H9 (cell line): Measurements from ENCODE around the gene POLK. TPM values are rescaled to one million over a fixed set of nuclear protein-coding genes. Genes with fewer than 3 reads are reported as not detected.

Source experiments
- DNase-seq: peaks from one replicate; pipeline ENCODE4 v3.0.0-alpha.2; 2017
- H2AFZ ChIP-seq: one replicate; pipeline ENCODE4 v1.6.1; 2013; ENCODE audit warnings: mild to moderate bottlenecking, low read length, control low read depth, moderate library complexity
- H2AK5ac ChIP-seq: 2 replicates; pipeline ENCODE4 v1.6.1; 2013; ENCODE audit warnings: low read length, control low read depth, mixed read lengths; ENCODE audit not compliant: insufficient read length
- H2BK120ac ChIP-seq: one replicate; pipeline ENCODE4 v1.6.1; 2013; ENCODE audit warnings: low read depth, mild to moderate bottlenecking, low read length, control low read depth, inconsistent platforms; ENCODE audit not compliant: poor library complexity, severe bottlenecking
- H2BK12ac ChIP-seq: 2 replicates; pipeline ENCODE4 v1.6.1; 2013; ENCODE audit warnings: low read length, control low read depth, mixed read lengths, low read depth; ENCODE audit not compliant: insufficient read length
- H2BK15ac ChIP-seq: 2 replicates; pipeline ENCODE4 v1.6.1; 2013; ENCODE audit warnings: low read depth, low read length, control low read depth
- H2BK20ac ChIP-seq: one replicate; pipeline ENCODE4 v1.6.1; 2013; ENCODE audit warnings: low read depth, mild to moderate bottlenecking, low read length, control low read depth, inconsistent platforms; ENCODE audit not compliant: poor library complexity, severe bottlenecking
- H2BK5ac ChIP-seq: 2 replicates; pipeline ENCODE4 v1.6.1; 2013; ENCODE audit warnings: low read length, control low read depth, mixed read lengths; ENCODE audit not compliant: insufficient read length
- H3K14ac ChIP-seq: 2 replicates; pipeline ENCODE4 v1.6.1; 2013; ENCODE audit warnings: low read length, control low read depth; ENCODE audit not compliant: insufficient read depth
- H3K18ac ChIP-seq: 2 replicates; pipeline ENCODE4 v1.6.1; 2013; ENCODE audit warnings: low read depth, mild to moderate bottlenecking, mixed read lengths, low read length, control low read depth; ENCODE audit not compliant: insufficient read length
- H3K23ac ChIP-seq: 2 replicates; pipeline ENCODE4 v1.6.1; 2013; ENCODE audit warnings: low read length, control low read depth, mixed read lengths, low read depth; ENCODE audit not compliant: insufficient read length
- H3K23me2 ChIP-seq: 2 replicates; pipeline ENCODE4 v1.6.1; 2013; ENCODE audit warnings: low read depth, mild to moderate bottlenecking, mixed read lengths, low read length, control low read depth; ENCODE audit not compliant: insufficient read length, poor library complexity, severe bottlenecking
- H3K27ac ChIP-seq: 2 replicates; pipeline ENCODE4 v1.5.1; 2013; ENCODE audit warnings: low read length, control low read depth, mixed read lengths, low read depth; ENCODE audit not compliant: insufficient read length
- H3K27me3 ChIP-seq: 2 replicates; pipeline ENCODE4 v1.6.1; 2013; ENCODE audit warnings: low read length, control low read depth, inconsistent platforms; ENCODE audit not compliant: insufficient read depth
- H3K4ac ChIP-seq: 2 replicates; pipeline ENCODE4 v1.6.1; 2013; ENCODE audit warnings: low read depth, mild to moderate bottlenecking, control low read depth, inconsistent platforms, low read length, moderate library complexity
- H3K4me1 ChIP-seq: 2 replicates; pipeline ENCODE4 v1.6.1; 2013; ENCODE audit warnings: low read length, control low read depth, inconsistent platforms; ENCODE audit not compliant: insufficient read depth
- H3K4me2 ChIP-seq: 2 replicates; pipeline ENCODE4 v1.6.1; 2013; ENCODE audit warnings: low read length, control low read depth, mixed read lengths; ENCODE audit not compliant: insufficient read length, insufficient read depth
- H3K56ac ChIP-seq: 2 replicates; pipeline ENCODE4 v1.6.1; 2013; ENCODE audit warnings: low read depth, mild to moderate bottlenecking, mixed read lengths, low read length, control low read depth; ENCODE audit not compliant: insufficient read length
- H3K79me1 ChIP-seq: 2 replicates; pipeline ENCODE4 v1.6.1; 2013; ENCODE audit warnings: low read depth, mild to moderate bottlenecking, moderate library complexity, low read length, control low read depth, inconsistent platforms; ENCODE audit not compliant: insufficient read depth, poor library complexity, severe bottlenecking
- H3K79me2 ChIP-seq: 2 replicates; pipeline ENCODE4 v1.6.1; 2013; ENCODE audit warnings: low read length, control low read depth, inconsistent platforms; ENCODE audit not compliant: insufficient read depth
- H3K9ac ChIP-seq: 2 replicates; pipeline ENCODE4 v1.6.1; 2013; ENCODE audit warnings: low read length, control low read depth, mixed read lengths; ENCODE audit not compliant: insufficient read length; ENCODE audit errors: extremely low read depth
- H3K9me3 ChIP-seq: one replicate; pipeline ENCODE4 v1.6.1; 2013; ENCODE audit warnings: low read depth, low read length, inconsistent platforms; ENCODE audit not compliant: control insufficient read depth
- H3T11ph ChIP-seq: one replicate; pipeline ENCODE4 v1.6.1; 2013; ENCODE audit warnings: mild to moderate bottlenecking, low read length, control low read depth, inconsistent platforms
- H4K20me1 ChIP-seq: one replicate; pipeline ENCODE4 v1.6.1; 2013; ENCODE audit not compliant: control insufficient read depth, insufficient read length, insufficient read depth
- H4K5ac ChIP-seq: 2 replicates; pipeline ENCODE4 v1.6.1; 2013; ENCODE audit warnings: low read depth, mild to moderate bottlenecking, mixed read lengths, low read length, control low read depth; ENCODE audit not compliant: insufficient read length
- H4K8ac ChIP-seq: replicated peaks from 2 replicates; pipeline ENCODE4 v1.6.1; 2013; ENCODE audit warnings: low read length, control low read depth, mixed read lengths, low read depth; ENCODE audit not compliant: insufficient read length
- H4K91ac ChIP-seq: 2 replicates; pipeline ENCODE4 v1.6.1; 2013; ENCODE audit warnings: low read depth, mild to moderate bottlenecking, moderate library complexity, mixed read lengths, low read length, control low read depth; ENCODE audit not compliant: insufficient read length
- H3K27ac Mint-ChIP-seq, 3 experiments: 2 replicates in 2 of 3; 3 replicates in 1 of 3; pipeline ENCODE4 v1.8.0; 2020 to 2021; ENCODE audit warnings: mixed read lengths in 3 of 3, mild to moderate bottlenecking in 1 of 3, moderate library complexity in 1 of 3
- H3K27me3 Mint-ChIP-seq: 2 replicates; pipeline ENCODE4 v1.8.0; 2021; ENCODE audit warnings: low read depth, mild to moderate bottlenecking, moderate library complexity, mixed read lengths
- H3K36me3 Mint-ChIP-seq, 3 experiments: 2 replicates in 2 of 3; 3 replicates in 1 of 3; pipeline ENCODE4 v1.8.0; 2020 to 2021; ENCODE audit warnings: low read depth in 3 of 3, mixed read lengths in 3 of 3; ENCODE audit not compliant: insufficient read depth in 1 of 3
- H3K4me1 Mint-ChIP-seq, 2 experiments: 2 replicates each; pipeline ENCODE4 v1.8.0; 2020; ENCODE audit warnings: mixed read lengths in 2 of 2
- H3K4me3 Mint-ChIP-seq, 2 experiments: 2 replicates in 1 of 2; 3 replicates in 1 of 2; pipeline ENCODE4 v1.8.0; 2020 to 2021; ENCODE audit warnings: mild to moderate bottlenecking in 2 of 2, mixed read lengths in 2 of 2, moderate library complexity in 1 of 2
- H3K9me3 Mint-ChIP-seq, 2 experiments: 2 replicates in 1 of 2; 3 replicates in 1 of 2; pipeline ENCODE4 v1.8.0; 2020; ENCODE audit warnings: mild to moderate bottlenecking in 2 of 2, mixed read lengths in 2 of 2, moderate library complexity in 1 of 2
- CTCF ChIP-seq: fragments of 200-600 bp; sonication (generic); conservative IDR thresholded peaks from 3 replicates; pipeline ENCODE4 v1.8.0; 2021; ENCODE audit warnings: antibody characterized with exemption, mild to moderate bottlenecking
- WGBS: extraction: QIAGEN DNeasy Blood & Tissue Kit; methylation state at CpG from one replicate; pipeline ENCODE4 v1.1.7; 2013; ENCODE audit warnings: missing lambda C conversion rate, low lambda C conversion rate, mixed read lengths; ENCODE audit not compliant: insufficient read length; ENCODE audit errors: extremely low coverage; 5-methylcytosine and 5-hydroxymethylcytosine counted together
- total RNA-seq: library from RNA; stranded (reverse); gene quantifications from 2 replicates; pipeline ENCODE4 v1.2.1, GENCODE V29; 2021

Gene POLK
- total RNA-seq, 1 experiment from 2014 or later = 7.6 TPM

GRCh38 chr5:75473463-75473862, 38.2 kb upstream of the POLK start:
- Histone ChIP-seq H2AFZ (no peak overlapping the region), H4K20me1 (no peaks in the 10 kb centered on the region), H3K4me1 (no peaks in the 10 kb centered on the region; the same call in 1 of the 2 replicates), H3K23me2 (no peaks in the 10 kb centered on the region), H4K8ac (no peak overlapping the region), H2BK15ac (no peak overlapping the region), H3K27me3 (no peaks in the 10 kb centered on the region), H2BK20ac (no peak overlapping the region), H3T11ph (no peak overlapping the region), H3K56ac (no peak overlapping the region), H4K5ac (no peak overlapping the region), H3K23ac (no peak overlapping the region), H2BK12ac (no peak overlapping the region), H4K91ac (no peak overlapping the region), H3K79me1 (no peaks in the 10 kb centered on the region), H3K4me2 (no peak overlapping the region), H3K27ac (no peak overlapping the region), H3K79me2 (peaks cover 3% of the 10 kb centered on the region; the same call in 1 of the 2 replicates), H3K9ac (no peak overlapping the region), H3K14ac (no peak overlapping the region), H3K4ac (no peak overlapping the region), H2AK5ac (no peak overlapping the region), H3K18ac (no peak overlapping the region), H2BK120ac (no peak overlapping the region), H2BK5ac (no peak overlapping the region), H3K9me3 (no peaks in the 10 kb centered on the region)
- no peak for DNase-seq
- H3K27ac Mint-ChIP-seq = no peak overlapping the region
- TF ChIP-seq CTCF = no peak
- H3K36me3 Mint-ChIP-seq = peaks cover 0 to 14% (median 12%) of the 10 kb centered on the region in 3 experiments; a peak in 5 of 7 replicates
- peaks cover 40 to 47% of the 10 kb centered on the region in 2 experiments for H3K4me1 Mint-ChIP-seq
- peaks cover 0 to 10% of the 10 kb centered on the region in 2 experiments; a peak in 2 of 5 replicates for H3K9me3 Mint-ChIP-seq
- H3K4me3 Mint-ChIP-seq = no peak overlapping the region
- WGBS = 100% methylated on average over 1 of the region's 2 CpGs
- H3K27me3 Mint-ChIP-seq = no peaks in the 10 kb centered on the region
